Transverse colon (tissue), 4 donors: ENCODE results near the gene ESF1. TPM values are rescaled to one million over a fixed set of nuclear protein-coding genes. Genes with fewer than 3 reads are reported as not detected.

ENCODE experiments used
- DNase-seq: peaks from one replicate; pipeline ENCODE4 v3.0.0-alpha.2; 2019
- H3K27ac ChIP-seq, 4 donors: fragments of 200-600 bp; sonication (generic); 2 replicates each; pipeline ENCODE4 v1.5.1; 2016 to 2018; ENCODE audit warnings: inconsistent platforms in 4 of 4
- H3K27me3 ChIP-seq: fragments of 200-600 bp; sonication (generic); 2 replicates; pipeline ENCODE4 v1.5.1; 2017; ENCODE audit warnings: inconsistent platforms
- H3K36me3 ChIP-seq, 4 donors: fragments of 200-600 bp; sonication (generic); 2 replicates each; pipeline ENCODE4 v1.5.1; 2017 to 2019; ENCODE audit warnings: inconsistent platforms in 4 of 4
- H3K4me1 ChIP-seq, 4 donors: fragments of 200-600 bp; sonication (generic); 2 replicates each; pipeline ENCODE4 v1.5.1; 2017 to 2020; ENCODE audit warnings: inconsistent platforms in 4 of 4
- H3K4me3 ChIP-seq, 4 donors: fragments of 200-600 bp; sonication (generic); 1 replicate in 1 of 4; 2 replicates in 3 of 4; pipeline versions ENCODE4 v1.5.1 to v1.6.1; 2017 to 2019; ENCODE audit warnings: inconsistent platforms in 4 of 4
- H3K9me3 ChIP-seq, 2 donors: fragments of 200-600 bp; sonication (generic); 2 replicates each; pipeline ENCODE4 v1.5.1; 2017 to 2019; ENCODE audit warnings: inconsistent platforms in 2 of 2
- EP300 ChIP-seq: sonication (generic); formaldehyde crosslinking; IDR thresholded peaks from one replicate; pipeline ENCODE4 v1.6.1; 2017; ENCODE audit warnings: antibody characterized with exemption, low read depth
- POLR2A ChIP-seq: fragments of 450-650 bp; IDR thresholded peaks from one replicate; pipeline ENCODE4 v1.6.1; 2016; ENCODE audit warnings: antibody characterized with exemption, mild to moderate bottlenecking, moderate library complexity
- POLR2AphosphoS5 ChIP-seq, 3 donors: sonication (generic); formaldehyde crosslinking; IDR thresholded peaks; one replicate each; pipeline ENCODE4 v1.6.1; 2016; ENCODE audit warnings: antibody characterized with exemption in 3 of 3
- WGBS, 2 donors: methylation state at CpG; one replicate each; pipeline ENCODE4 v1.1.5; 2018; ENCODE audit warnings: low coverage in 1 of 2; 5-methylcytosine and 5-hydroxymethylcytosine counted together
- in situ Hi-C, 4 donors: fragments of 200-750 bp; cut with MboI; loops; one replicate each; pipeline versions ENCODE4 v1.15.0 to v1.15.1; 2017; ENCODE audit warnings: low sequenced_read_pairs in 3 of 4, low pct_ligation_motif_present in 1 of 4, low pct_unique_long_range_greater_than_20kb in 1 of 4
- intact Hi-C: fragments of 100-400 bp; cut with DNase I; formaldehyde crosslinking; loops from one replicate; pipeline ENCODE4 v1.15.1; 2023; ENCODE audit warnings: low total_unique reads
- total RNA-seq, 4 donors: library from RNA; depleted of rRNA; stranded (reverse); fragments of >200 nt; gene quantifications; one replicate each; pipeline ENCODE4 v1.1.0, GENCODE V29; 2016
- TF ChIP-seq, protein P1 (sequence below), 5 experiments: fragments of 200-600 bp in 3 of 5; fragments of 450-650 bp in 2 of 5; sonication (generic) in 3 of 5; IDR thresholded peaks; 1 replicate in 2 of 5; 2 replicates in 3 of 5; pipeline ENCODE4 v1.5.1; 2016 to 2017; ENCODE audit warnings: antibody characterized with exemption in 5 of 5, inconsistent platforms in 3 of 5, mild to moderate bottlenecking in 2 of 5, moderate library complexity in 1 of 5

Gene ESF1
- total RNA-seq, 4 donors from 2014 or later = 3.0 to 51.9 (median 12.3) TPM

DNA sequence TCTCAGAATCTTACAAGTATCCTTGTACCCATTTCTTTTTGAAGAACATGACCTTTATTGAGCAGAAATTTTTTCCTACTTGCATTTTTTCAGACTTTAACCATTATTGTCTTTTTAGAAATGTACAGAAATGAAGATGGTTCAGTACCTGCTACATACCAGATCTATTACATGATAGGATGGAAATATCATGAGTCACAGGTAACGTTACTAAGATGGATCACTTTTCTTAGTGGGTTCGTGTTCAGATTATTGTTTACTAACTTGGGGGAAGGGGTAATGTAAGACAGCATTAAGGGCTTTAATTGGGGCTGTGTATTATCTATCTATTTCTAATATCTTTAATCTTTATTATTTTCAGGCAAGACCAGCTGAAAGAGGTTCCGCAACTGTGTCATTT, 32.0 kb upstream of the ESF1 start:
- WGBS, 2 donors = 74 to 78% methylated on average over 3 of the region's 3 CpGs
- TF ChIP-seq, protein P1, sequence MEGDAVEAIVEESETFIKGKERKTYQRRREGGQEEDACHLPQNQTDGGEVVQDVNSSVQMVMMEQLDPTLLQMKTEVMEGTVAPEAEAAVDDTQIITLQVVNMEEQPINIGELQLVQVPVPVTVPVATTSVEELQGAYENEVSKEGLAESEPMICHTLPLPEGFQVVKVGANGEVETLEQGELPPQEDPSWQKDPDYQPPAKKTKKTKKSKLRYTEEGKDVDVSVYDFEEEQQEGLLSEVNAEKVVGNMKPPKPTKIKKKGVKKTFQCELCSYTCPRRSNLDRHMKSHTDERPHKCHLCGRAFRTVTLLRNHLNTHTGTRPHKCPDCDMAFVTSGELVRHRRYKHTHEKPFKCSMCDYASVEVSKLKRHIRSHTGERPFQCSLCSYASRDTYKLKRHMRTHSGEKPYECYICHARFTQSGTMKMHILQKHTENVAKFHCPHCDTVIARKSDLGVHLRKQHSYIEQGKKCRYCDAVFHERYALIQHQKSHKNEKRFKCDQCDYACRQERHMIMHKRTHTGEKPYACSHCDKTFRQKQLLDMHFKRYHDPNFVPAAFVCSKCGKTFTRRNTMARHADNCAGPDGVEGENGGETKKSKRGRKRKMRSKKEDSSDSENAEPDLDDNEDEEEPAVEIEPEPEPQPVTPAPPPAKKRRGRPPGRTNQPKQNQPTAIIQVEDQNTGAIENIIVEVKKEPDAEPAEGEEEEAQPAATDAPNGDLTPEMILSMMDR (IDR thresholded peaks at IDR 0.05) = no peak
- no peak for TF ChIP-seq POLR2AphosphoS5 (IDR thresholded peaks at IDR 0.05)
- no peak for TF ChIP-seq POLR2A
- TF ChIP-seq EP300 = no peak
- H3K9me3 ChIP-seq = no peaks in the 10 kb centered on the region
- DNase-seq = no peak
- H3K4me3 ChIP-seq = no peak overlapping the region
- intact Hi-C loops (no loop called here), in situ Hi-C loops (loop anchor here in 1 of 4 donors (25.0 kb wide), 1 partner anchor 246 kb away; no protein-coding TSS in a partner anchor)
- H3K27ac ChIP-seq = no peak overlapping the region
- no peaks in the 10 kb centered on the region for H3K27me3 ChIP-seq
- H3K4me1 ChIP-seq = peaks cover 0 to 5% (median 0%) of the 10 kb centered on the region in 4 donors
- peaks cover 0 to 51% (median 17%) of the 10 kb centered on the region in 4 donors for H3K36me3 ChIP-seq

DNA sequence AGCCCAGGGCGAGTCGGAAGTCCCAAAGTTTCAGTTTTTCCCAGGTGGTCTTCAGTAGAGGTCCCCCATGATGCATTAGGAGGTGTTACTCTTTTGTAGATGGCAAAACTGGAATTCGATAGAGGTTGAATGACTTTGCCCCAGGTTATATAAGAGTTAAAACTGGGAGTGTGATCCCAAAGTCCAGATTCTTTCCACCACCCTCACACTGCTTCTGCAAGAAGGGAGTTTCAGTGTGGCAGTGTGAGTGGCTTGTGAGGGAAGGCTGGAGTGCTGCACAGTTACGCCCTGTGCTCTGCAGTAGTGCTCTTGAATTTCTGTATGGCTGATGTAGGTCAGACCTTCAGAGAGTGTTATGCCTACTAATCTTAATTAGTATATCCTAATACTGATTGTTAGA, 30.0 kb upstream of the ESF1 start:
- intact Hi-C loops = no loop called here
- peaks cover 0 to 71% (median 27%) of the 10 kb centered on the region in 4 donors for H3K36me3 ChIP-seq
- H3K27me3 ChIP-seq = no peaks in the 10 kb centered on the region
- WGBS, 2 donors = 91 to 100% methylated on average over 2 to 4 of the region's 4 CpGs
- no peak overlapping the region for H3K4me3 ChIP-seq
- H3K9me3 ChIP-seq = no peaks in the 10 kb centered on the region
- in situ Hi-C loops = loop anchor here in 1 of 4 donors (25.0 kb wide), 1 partner anchor 248 kb away; no protein-coding TSS in a partner anchor
- DNase-seq = no peak
- H3K27ac ChIP-seq = no peak overlapping the region
- peaks cover 0 to 1% (median 0%) of the 10 kb centered on the region in 4 donors for H3K4me1 ChIP-seq
- TF ChIP-seq, protein P1 (IDR thresholded peaks at IDR 0.05) = no peak

DNA sequence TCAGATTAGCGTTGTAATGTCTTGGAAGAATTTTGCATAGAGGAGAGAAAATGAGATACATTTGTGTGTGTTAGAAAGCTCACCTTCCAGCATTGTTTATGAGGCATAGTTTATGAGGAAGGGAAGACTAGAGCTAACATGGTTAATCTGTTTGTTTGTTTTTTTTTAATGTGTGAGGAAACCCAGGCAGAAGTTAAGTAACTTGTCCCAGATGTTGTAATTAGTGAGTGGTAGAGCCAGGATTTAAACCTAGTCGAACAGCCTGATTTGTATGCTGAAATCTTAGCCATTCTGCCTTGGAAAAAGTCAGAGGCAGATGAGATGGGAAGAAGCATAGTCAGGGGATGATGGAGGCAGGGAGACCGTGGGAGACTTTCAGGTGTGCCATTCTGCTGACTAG, 29.2 kb upstream of the ESF1 start:
- 70 to 73% methylated on average over 3 of the region's 3 CpGs for whole genome bisulfite sequencing, 2 donors
- H3K9me3 ChIP-seq = no peaks in the 10 kb centered on the region
- no peak for DNase-seq
- H3K4me1 ChIP-seq = no peaks in the 10 kb centered on the region
- no peaks in the 10 kb centered on the region for H3K27me3 ChIP-seq
- no peak overlapping the region for H3K4me3 ChIP-seq
- H3K36me3 ChIP-seq = peaks cover 0 to 79% (median 31%) of the 10 kb centered on the region in 4 donors
- intact Hi-C loops = no loop called here
- no peak overlapping the region for H3K27ac ChIP-seq
- TF ChIP-seq EP300 (no peak), POLR2A (no peak), POLR2AphosphoS5 (IDR thresholded peaks at IDR 0.05) (no peak)
- TF ChIP-seq, protein P1 (IDR thresholded peaks at IDR 0.05) = no peak
- in situ Hi-C loops = loop anchor here in 1 of 4 donors (25.0 kb wide), 1 partner anchor 248 kb away; no protein-coding TSS in a partner anchor

DNA sequence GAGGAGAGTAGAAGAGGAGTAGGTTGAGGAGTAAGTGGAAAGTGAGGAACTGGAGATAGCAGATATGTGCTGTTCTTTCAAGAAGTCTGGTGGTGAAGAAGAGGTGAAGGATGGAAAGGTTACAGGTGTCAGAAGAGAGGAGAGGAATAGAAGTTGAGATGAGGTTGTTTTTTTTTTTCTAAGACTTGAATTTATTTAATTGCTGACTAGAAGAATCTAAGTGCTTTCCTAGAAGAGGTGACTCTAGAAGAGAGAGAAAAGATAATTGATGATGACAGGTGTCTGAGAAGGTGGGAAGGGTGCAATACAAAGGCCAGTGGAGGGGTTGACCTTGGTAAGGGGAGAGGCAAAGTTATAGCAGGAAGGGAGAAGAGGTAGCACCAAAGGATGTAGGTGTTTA, 25.7 kb upstream of the ESF1 start:
- H3K4me3 ChIP-seq = no peak overlapping the region
- no peaks in the 10 kb centered on the region for H3K27me3 ChIP-seq
- intact Hi-C loops = no loop called here
- H3K36me3 ChIP-seq = peaks cover 0 to 82% (median 35%) of the 10 kb centered on the region in 4 donors
- TF ChIP-seq POLR2A (no peak), EP300 (no peak), POLR2AphosphoS5 (IDR thresholded peaks at IDR 0.05) (no peak)
- TF ChIP-seq, protein P1 (IDR thresholded peaks at IDR 0.05) = no peak
- H3K9me3 ChIP-seq = no peaks in the 10 kb centered on the region
- H3K4me1 ChIP-seq = no peaks in the 10 kb centered on the region
- in situ Hi-C loops = loop anchor here in 1 of 4 donors (25.0 kb wide), 1 partner anchor 252 kb away; no protein-coding TSS in a partner anchor
- H3K27ac ChIP-seq = no peak overlapping the region
- no peak for DNase-seq
